DND-41 (cell line): ENCODE results near the gene SLC23A2.

Source experiments
- CTCF ChIP-seq: IDR thresholded peaks from 2 replicates; pipeline ENCODE4 v1.5.1; 2012; ENCODE audit warnings: borderline replicate concordance, low read length, moderate library complexity, mild to moderate bottlenecking; ENCODE audit not compliant: poor library complexity, severe bottlenecking; ENCODE audit errors: extremely low read depth
- EZH2 ChIP-seq: IDR thresholded peaks from 3 replicates; pipeline ENCODE4 v1.6.1; 2012; ENCODE audit warnings: borderline replicate concordance, low read depth, mild to moderate bottlenecking, moderate library complexity, low read length, inconsistent platforms; ENCODE audit not compliant: severe bottlenecking

DNA sequence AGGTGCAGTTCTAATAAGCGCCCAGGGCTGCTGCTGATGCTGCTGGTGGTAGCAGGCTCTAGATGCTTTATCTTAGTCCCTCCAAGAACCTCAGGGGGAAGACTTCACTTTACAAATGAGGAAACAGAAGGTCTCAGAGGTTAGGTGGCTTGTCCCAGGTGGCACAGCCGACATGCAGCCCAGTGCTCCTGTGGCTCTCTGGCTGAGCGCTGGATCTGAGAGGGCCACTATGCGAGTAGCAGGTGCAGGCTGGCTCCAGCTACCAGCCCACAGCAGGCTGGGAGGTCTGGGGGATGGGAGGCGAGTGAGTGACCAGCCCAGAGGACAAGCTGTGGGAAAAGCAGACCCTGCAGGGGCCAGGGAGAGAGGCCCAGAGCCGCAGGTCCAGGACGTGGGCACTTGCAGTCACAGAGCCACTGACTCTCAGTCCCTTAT, 188.7 kb downstream of the SLC23A2 start:
- TF ChIP-seq EZH2 (no peak), CTCF (no peak)
